ENCODE measurements around the gene KLK3.

- TF ChIP-seq CREB1 (IDR thresholded peaks at IDR 0.05; ENCODE audit: low read depth) = no peak
- TF ChIP-seq, protein P1, sequence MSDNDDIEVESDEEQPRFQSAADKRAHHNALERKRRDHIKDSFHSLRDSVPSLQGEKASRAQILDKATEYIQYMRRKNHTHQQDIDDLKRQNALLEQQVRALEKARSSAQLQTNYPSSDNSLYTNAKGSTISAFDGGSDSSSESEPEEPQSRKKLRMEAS (IDR thresholded peaks at IDR 0.05) = no peak
- TF ChIP-seq TAF1 (IDR thresholded peaks at IDR 0.05; ENCODE audit: low read depth) = no peak
- TF ChIP-seq ZBTB7A (IDR thresholded peaks at IDR 0.05; ENCODE audit: low read depth) = no peak
- no peak for TF ChIP-seq NFIC (IDR thresholded peaks at IDR 0.05)
- TF ChIP-seq, protein P2, sequence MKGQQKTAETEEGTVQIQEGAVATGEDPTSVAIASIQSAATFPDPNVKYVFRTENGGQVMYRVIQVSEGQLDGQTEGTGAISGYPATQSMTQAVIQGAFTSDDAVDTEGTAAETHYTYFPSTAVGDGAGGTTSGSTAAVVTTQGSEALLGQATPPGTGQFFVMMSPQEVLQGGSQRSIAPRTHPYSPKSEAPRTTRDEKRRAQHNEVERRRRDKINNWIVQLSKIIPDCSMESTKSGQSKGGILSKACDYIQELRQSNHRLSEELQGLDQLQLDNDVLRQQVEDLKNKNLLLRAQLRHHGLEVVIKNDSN (IDR thresholded peaks at IDR 0.05) = no peak
- TF ChIP-seq EP300 (IDR thresholded peaks at IDR 0.05; ENCODE audit: borderline replicate concordance) = no peak
- no peak for TF ChIP-seq YY1 (IDR thresholded peaks at IDR 0.05; ENCODE audit: low read depth)
- TF ChIP-seq, protein P3, sequence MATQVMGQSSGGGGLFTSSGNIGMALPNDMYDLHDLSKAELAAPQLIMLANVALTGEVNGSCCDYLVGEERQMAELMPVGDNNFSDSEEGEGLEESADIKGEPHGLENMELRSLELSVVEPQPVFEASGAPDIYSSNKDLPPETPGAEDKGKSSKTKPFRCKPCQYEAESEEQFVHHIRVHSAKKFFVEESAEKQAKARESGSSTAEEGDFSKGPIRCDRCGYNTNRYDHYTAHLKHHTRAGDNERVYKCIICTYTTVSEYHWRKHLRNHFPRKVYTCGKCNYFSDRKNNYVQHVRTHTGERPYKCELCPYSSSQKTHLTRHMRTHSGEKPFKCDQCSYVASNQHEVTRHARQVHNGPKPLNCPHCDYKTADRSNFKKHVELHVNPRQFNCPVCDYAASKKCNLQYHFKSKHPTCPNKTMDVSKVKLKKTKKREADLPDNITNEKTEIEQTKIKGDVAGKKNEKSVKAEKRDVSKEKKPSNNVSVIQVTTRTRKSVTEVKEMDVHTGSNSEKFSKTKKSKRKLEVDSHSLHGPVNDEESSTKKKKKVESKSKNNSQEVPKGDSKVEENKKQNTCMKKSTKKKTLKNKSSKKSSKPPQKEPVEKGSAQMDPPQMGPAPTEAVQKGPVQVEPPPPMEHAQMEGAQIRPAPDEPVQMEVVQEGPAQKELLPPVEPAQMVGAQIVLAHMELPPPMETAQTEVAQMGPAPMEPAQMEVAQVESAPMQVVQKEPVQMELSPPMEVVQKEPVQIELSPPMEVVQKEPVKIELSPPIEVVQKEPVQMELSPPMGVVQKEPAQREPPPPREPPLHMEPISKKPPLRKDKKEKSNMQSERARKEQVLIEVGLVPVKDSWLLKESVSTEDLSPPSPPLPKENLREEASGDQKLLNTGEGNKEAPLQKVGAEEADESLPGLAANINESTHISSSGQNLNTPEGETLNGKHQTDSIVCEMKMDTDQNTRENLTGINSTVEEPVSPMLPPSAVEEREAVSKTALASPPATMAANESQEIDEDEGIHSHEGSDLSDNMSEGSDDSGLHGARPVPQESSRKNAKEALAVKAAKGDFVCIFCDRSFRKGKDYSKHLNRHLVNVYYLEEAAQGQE (IDR thresholded peaks at IDR 0.05; ENCODE audit: low read depth) = no peak
- no peak for TF ChIP-seq TCF12 (IDR thresholded peaks at IDR 0.05; ENCODE audit: low read depth)
- no peak for TF ChIP-seq FOXM1 (IDR thresholded peaks at IDR 0.05; ENCODE audit: borderline replicate concordance, low read depth)
These were observed 18.0 kb upstream of the KLK3 start for GRCh38 chr19:50836543-50837195.

Data from Ishikawa (cell line).